K562 (cell line): ENCODE measurements around the gene SOCS2. TPM values are rescaled to one million over a fixed set of nuclear protein-coding genes. Genes with fewer than 3 reads are reported as not detected.

Experiments
- ATAC-seq: fragments of 200-7000 bp; cut with Tn5 transposase; 3 replicates; pipeline ENCODE4 v1.9.1; 2020; ENCODE audit warnings: moderate library complexity
- BruUV-seq: library from RNA; stranded (reverse); fragments of 400-500 nt; replicated peaks from 2 replicates; lab custom pipeline; 2021; lab: Mats Ljungman, UMichigan
- CTCF ChIA-PET: fragments of 300-600 bp; formaldehyde crosslinking; extraction: SDS; loops from one replicate; lab custom pipeline; 2021; ENCODE audit warnings: low intra/inter-chr PET ratio; lab: Yijun Ruan, JAX
- POLR2A ChIA-PET: fragments of 300-600, 350-650 bp; sonication (Branson Sonifier 250); formaldehyde crosslinking; extraction: SDS; loops from one replicate; lab custom pipeline; 2021; ENCODE audit warnings: antibody characterized with exemption, inconsistent platforms; lab: Yijun Ruan, JAX
- DNase-seq, 4 experiments: peaks; one replicate each; pipeline versions ENCODE4 v3.0.0 to v3.0.0-alpha.2; 2011 to 2018; ENCODE audit warnings: low spot score in 3 of 4, mixed read lengths in 3 of 4; ENCODE audit errors: extremely low read depth in 1 of 4
- FAIRE-seq: peaks from 2 replicates; lab custom pipeline; 2011; peaks lifted over from hg19 to GRCh38; lab: Jason Lieb, UNC
- H2AFZ ChIP-seq: 2 replicates; pipeline ENCODE4 v1.6.0; 2011; ENCODE audit warnings: low read depth, low read length, control low read depth, inconsistent platforms
- H3K27ac ChIP-seq: fragments of 200-600 bp; 3 replicates; pipeline ENCODE4 v1.8.0; 2011; ENCODE audit warnings: low read depth, mild to moderate bottlenecking, control low read depth, inconsistent platforms, low read length, moderate library complexity, mixed read lengths; ENCODE audit errors: extremely low read depth
- H3K27me3 ChIP-seq, 2 experiments: fragments of 300-600 bp in 1 of 2; 2 replicates in 1 of 2; 3 replicates in 1 of 2; pipeline versions ENCODE4 v1.6.0 to v1.8.0; 2011; ENCODE audit warnings: inconsistent platforms in 2 of 2, low read length in 2 of 2, mild to moderate bottlenecking in 1 of 2, mixed read lengths in 1 of 2, moderate library complexity in 1 of 2; ENCODE audit not compliant: control insufficient read depth in 2 of 2, insufficient read depth in 2 of 2
- H3K36me3 ChIP-seq: fragments of 300-600 bp; 3 replicates; pipeline ENCODE4 v1.8.0; 2011; ENCODE audit warnings: mild to moderate bottlenecking, low read length, inconsistent platforms; ENCODE audit not compliant: control insufficient read depth, insufficient read depth
- H3K4me1 ChIP-seq, 2 experiments: fragments of 200-600 bp in 1 of 2; replicated peaks in 1 of 2; 2 replicates in 1 of 2; 3 replicates in 1 of 2; pipeline versions ENCODE4 v1.5.1 to v1.8.0; 2011; ENCODE audit warnings: inconsistent platforms in 2 of 2, low read length in 2 of 2, mild to moderate bottlenecking in 1 of 2, mixed read lengths in 1 of 2, moderate library complexity in 1 of 2; ENCODE audit not compliant: control insufficient read depth in 2 of 2, insufficient read depth in 2 of 2
- H3K4me2 ChIP-seq: 2 replicates; pipeline ENCODE4 v1.6.1; 2011; ENCODE audit warnings: low read length, control low read depth, inconsistent platforms, mixed read lengths; ENCODE audit not compliant: insufficient read depth
- H3K4me3 ChIP-seq: fragments of 200-600 bp; sonication (generic), shearing (Covaris generic); 2 replicates; pipeline ENCODE4 v1.5.1; 2016; ENCODE audit warnings: control low read depth, inconsistent platforms
- H3K79me2 ChIP-seq: fragments of 200-600 bp; 3 replicates; pipeline ENCODE4 v1.8.0; 2011; ENCODE audit warnings: low read length, inconsistent platforms; ENCODE audit not compliant: control insufficient read depth, insufficient read depth
- H3K9ac ChIP-seq, 2 experiments: 2 replicates each; pipeline versions ENCODE4 v1.6.0 to v1.6.1; 2011; ENCODE audit warnings: low read depth in 2 of 2, low read length in 2 of 2, control low read depth in 1 of 2, inconsistent platforms in 1 of 2, mild to moderate bottlenecking in 1 of 2, mixed read lengths in 1 of 2; ENCODE audit not compliant: insufficient read depth in 1 of 2
- H3K9me1 ChIP-seq: one replicate; pipeline ENCODE4 v1.6.0; 2011; ENCODE audit warnings: inconsistent platforms, mild to moderate bottlenecking, low read length, moderate library complexity; ENCODE audit not compliant: control insufficient read depth, insufficient read depth
- H3K9me3 ChIP-seq: replicated peaks from 2 replicates; pipeline ENCODE4 v1.5.1; 2011; ENCODE audit warnings: low read depth, low read length, inconsistent platforms; ENCODE audit not compliant: control insufficient read depth, insufficient read depth
- H4K20me1 ChIP-seq: replicated peaks from 2 replicates; pipeline ENCODE4 v1.6.1; 2011; ENCODE audit warnings: low read length, inconsistent platforms, mixed read lengths; ENCODE audit not compliant: control insufficient read depth, insufficient read depth
- BCL6 ChIP-seq: fragments of 250-450 bp; sonication (Bioruptor Pico); IDR thresholded peaks from 2 replicates; pipeline ENCODE4 v1.4.0; 2020
- CTCFL ChIP-seq: IDR thresholded peaks from 2 replicates; pipeline ENCODE4 v1.6.1; 2011; ENCODE audit warnings: borderline replicate concordance, low read depth, mild to moderate bottlenecking, moderate library complexity, low read length; ENCODE audit not compliant: insufficient read depth, poor library complexity, severe bottlenecking
- LCOR ChIP-seq: sonication (generic); formaldehyde crosslinking; IDR thresholded peaks from 2 replicates; pipeline ENCODE4 v1.8.0; 2022; ENCODE audit warnings: mild to moderate bottlenecking, missing genetic modification reagents
- TFAM ChIP-seq: fragments of 250-450 bp; sonication (Bioruptor Pico); conservative IDR thresholded peaks from 2 replicates; pipeline ENCODE4 v1.5.0; 2021; ENCODE audit warnings: mild to moderate bottlenecking, moderate library complexity
- XRCC3 ChIP-seq: fragments of 450-650 bp; IDR thresholded peaks from 2 replicates; pipeline ENCODE4 v1.6.1; 2017; ENCODE audit warnings: mild to moderate bottlenecking, moderate library complexity
- ZBTB1 ChIP-seq: sonication (generic); formaldehyde crosslinking; IDR thresholded peaks from 2 replicates; pipeline ENCODE4 v1.8.1; 2023; ENCODE audit warnings: missing genetic modification reagents, low read depth, mild to moderate bottlenecking, borderline replicate concordance
- ZNF140 ChIP-seq: fragments of 250-450 bp; sonication (Bioruptor Pico); IDR thresholded peaks from 2 replicates; pipeline ENCODE4 v1.8.0; 2021; ENCODE audit warnings: moderate library complexity, mild to moderate bottlenecking, inconsistent platforms
- ZNF184 ChIP-seq: sonication (generic); formaldehyde crosslinking; IDR thresholded peaks from 2 replicates; pipeline ENCODE4 v1.5.0; 2020; ENCODE audit warnings: missing genetic modification reagents
- WGBS: fragments of 100-300 bp; shearing (Covaris generic); methylation state at CpG from one replicate; pipeline ENCODE4 v1.1.6; 2016; ENCODE audit warnings: low coverage, mixed read lengths; ENCODE audit not compliant: insufficient coverage; ENCODE audit errors: missing lambda C conversion rate; 5-methylcytosine and 5-hydroxymethylcytosine counted together
- in situ Hi-C: fragments of 300-500 bp; cut with MboI; formaldehyde crosslinking; loops from 4 replicates; pipeline ENCODE4 v1.15.0; 2018; ENCODE audit warnings: inconsistent platforms, mixed read lengths
- intact Hi-C: fragments of 100-400 bp; cut with micrococcal nuclease; formaldehyde crosslinking; loops from 2 replicates; pipeline ENCODE4 v1.14.2; 2022
- polyA plus RNA-seq, 8 experiments: library from polyadenylated mRNA; depleted of rRNA in 4 of 8; stranded (reverse) in 5 of 8; unstranded in 3 of 8; fragments of >200 nt; fragmentation: Nextera tagmentation in 2 of 8; fragmentation: Illumina TruSeq in 1 of 8; extraction: Ambion mirVana in 2 of 8; extraction: Trizol in 1 of 8; gene quantifications; 2 replicates each; pipeline versions ENCODE4 v1.2.1 to v1.2.3, GENCODE V29; 2011 to 2014; ENCODE audit warnings: inconsistent platforms in 1 of 8, missing spikeins in 1 of 8
- total RNA-seq, 7 experiments: library from RNA; depleted of rRNA in 6 of 7; stranded (reverse); fragments of >200 nt in 6 of 7; fragmentation: Illumina TruSeq in 2 of 7; extraction: Trizol in 2 of 7; gene quantifications; 2 replicates each; pipeline versions ENCODE4 v1.2.1 to v1.2.3, GENCODE V29; 2011 to 2021; ENCODE audit warnings: low replicate concordance in 1 of 7

SOCS2 gene
- total and polyA plus RNA-seq, 9 of the 15 experiments (the other 6 are each of a cell fraction or from before 2014, with no cell fraction given): 37.0 to 162 (median 98.7) TPM

- DNase-seq: no peak
- peaks cover 18 to 23% of the 10 kb centered on the region in 2 experiments for H3K4me1 ChIP-seq
- no peak for FAIRE-seq
- ATAC-seq: no peak
- intact Hi-C loops: loop anchor here (5.0 to 10.0 kb wide), 3 partner anchors 38 to 571 kb away; no protein-coding TSS in a partner anchor
- no peaks in the 10 kb centered on the region for H4K20me1 ChIP-seq
- H3K9ac ChIP-seq: no peak overlapping the region
- H3K4me2 ChIP-seq: no peak overlapping the region
- H3K4me3 ChIP-seq: no peak overlapping the region
- ChIA-PET CTCF (no interaction called here), POLR2A (no interaction called here)
- no peaks in the 10 kb centered on the region for H3K27me3 ChIP-seq
- no TSS peak for BruUV-seq
- H3K9me3 ChIP-seq: no peaks in the 10 kb centered on the region
- WGBS: 86% methylated on average over 3 of the region's 3 CpGs
- no peak overlapping the region for H3K27ac ChIP-seq
- no peaks in the 10 kb centered on the region for H3K9me1 ChIP-seq
- no peak overlapping the region for H2AFZ ChIP-seq
- peaks cover 28% of the 10 kb centered on the region; the same call in 2 of the 3 replicates for H3K36me3 ChIP-seq
- in situ Hi-C loops: no loop called here
- H3K79me2 ChIP-seq: peaks cover 15% of the 10 kb centered on the region; the same call in 2 of the 3 replicates
- 0 out of 2 replicates have a peak, but pooled peaks have one; percentile 58 for TF ChIP-seq ZNF184 (CRISPR knock-in tag)
- no peak for TF ChIP-seq ZBTB1 (CRISPR knock-in tag)
- TF ChIP-seq LCOR (CRISPR knock-in tag): no peak
- TF ChIP-seq ZNF140 (CRISPR knock-in tag): no peak
- TF ChIP-seq TFAM (CRISPR knock-in tag): no peak
- no peak for TF ChIP-seq CTCFL
- no peak for TF ChIP-seq BCL6 (CRISPR knock-in tag)
- TF ChIP-seq XRCC3: no peak
- TF ChIP-seq, all 486 proteins: peak for 1
These were observed 6.7 kb upstream of the SOCS2 start for GRCh38 chr12:93565760-93566159.
